GM06990 (cell line): ENCODE measurements around the gene KIF5A.
"Not testable (repeated sequence)": the region's sequence is repeated elsewhere in the genome, so short reads cannot be mapped to it uniquely, and the experiment has no call there.

Experiments used
- DNase-seq: peaks from one replicate; pipeline ENCODE4 v3.0.0-alpha.2; 2011; ENCODE audit not compliant: insufficient read length; ENCODE audit errors: extremely low read depth
- H3K27me3 ChIP-seq: replicated peaks from 2 replicates; pipeline ENCODE4 v1.6.0; 2011; ENCODE audit warnings: low read length; ENCODE audit not compliant: control insufficient read depth, insufficient read depth
- H3K36me3 ChIP-seq: 2 replicates; pipeline ENCODE4 v1.5.1; 2011; ENCODE audit warnings: low read length; ENCODE audit not compliant: control insufficient read depth, insufficient read depth
- H3K4me3 ChIP-seq: replicated peaks from 2 replicates; pipeline ENCODE4 v1.5.1; 2011; ENCODE audit warnings: low read depth, mild to moderate bottlenecking, control low read depth, low read length
- TF ChIP-seq, protein P1 (sequence below): IDR thresholded peaks from 2 replicates; pipeline ENCODE4 v1.5.1; 2011; ENCODE audit warnings: low read length, control low read depth, mild to moderate bottlenecking, inconsistent platforms; ENCODE audit not compliant: insufficient read depth, poor library complexity, severe bottlenecking

KIF5A gene

GRCh38 chr12:57614178-57614947, 64.5 kb downstream of the KIF5A start:
- peak; percentile 56 for DNase-seq
- no peaks in the 10 kb centered on the region for H3K36me3 ChIP-seq
- H3K27me3 ChIP-seq: no peaks in the 10 kb centered on the region; the same call in 1 of the 2 replicates
- no peak overlapping the region for H3K4me3 ChIP-seq
- TF ChIP-seq, protein P1, sequence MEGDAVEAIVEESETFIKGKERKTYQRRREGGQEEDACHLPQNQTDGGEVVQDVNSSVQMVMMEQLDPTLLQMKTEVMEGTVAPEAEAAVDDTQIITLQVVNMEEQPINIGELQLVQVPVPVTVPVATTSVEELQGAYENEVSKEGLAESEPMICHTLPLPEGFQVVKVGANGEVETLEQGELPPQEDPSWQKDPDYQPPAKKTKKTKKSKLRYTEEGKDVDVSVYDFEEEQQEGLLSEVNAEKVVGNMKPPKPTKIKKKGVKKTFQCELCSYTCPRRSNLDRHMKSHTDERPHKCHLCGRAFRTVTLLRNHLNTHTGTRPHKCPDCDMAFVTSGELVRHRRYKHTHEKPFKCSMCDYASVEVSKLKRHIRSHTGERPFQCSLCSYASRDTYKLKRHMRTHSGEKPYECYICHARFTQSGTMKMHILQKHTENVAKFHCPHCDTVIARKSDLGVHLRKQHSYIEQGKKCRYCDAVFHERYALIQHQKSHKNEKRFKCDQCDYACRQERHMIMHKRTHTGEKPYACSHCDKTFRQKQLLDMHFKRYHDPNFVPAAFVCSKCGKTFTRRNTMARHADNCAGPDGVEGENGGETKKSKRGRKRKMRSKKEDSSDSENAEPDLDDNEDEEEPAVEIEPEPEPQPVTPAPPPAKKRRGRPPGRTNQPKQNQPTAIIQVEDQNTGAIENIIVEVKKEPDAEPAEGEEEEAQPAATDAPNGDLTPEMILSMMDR: no peak

DNA sequence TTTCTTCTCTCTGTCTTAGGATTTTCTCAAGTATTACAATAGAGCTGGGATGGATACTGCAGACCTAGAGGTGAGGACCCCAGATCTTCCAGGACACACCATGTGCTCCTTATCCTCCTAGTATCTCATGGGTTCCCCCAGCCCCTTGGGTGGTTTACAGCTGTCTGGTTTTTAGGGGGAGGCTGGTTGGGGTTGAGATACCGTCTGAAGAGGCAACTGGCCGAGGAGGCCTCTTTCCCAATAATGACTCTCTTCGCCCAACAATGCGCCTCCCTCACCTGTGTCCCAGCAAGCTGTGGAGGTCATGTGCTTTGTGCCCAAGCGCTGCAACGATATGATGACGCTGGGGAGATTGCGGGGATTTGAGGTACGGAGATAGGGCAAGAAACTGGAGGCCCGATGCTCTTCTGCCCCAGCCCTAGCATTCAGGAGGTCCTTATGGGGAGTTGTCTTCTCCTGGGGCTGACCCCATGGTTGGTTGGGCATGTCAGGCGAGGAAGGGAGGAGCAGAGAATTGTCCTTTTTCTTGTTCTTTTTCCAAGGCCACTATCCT, 65.2 kb downstream of the KIF5A start:
- TF ChIP-seq, protein P1: no peak
- Histone ChIP-seq H3K27me3 (peaks cover 2% of the 10 kb centered on the region; the same call in 1 of the 2 replicates), H3K36me3 (no peaks in the 10 kb centered on the region), H3K4me3 (no peak overlapping the region)
- DNase-seq: no peak

GRCh38 chr12:57615637-57616036, 65.8 kb downstream of the KIF5A start:
- TF ChIP-seq, protein P1: no peak
- no peak overlapping the region for H3K4me3 ChIP-seq
- H3K27me3 ChIP-seq: peaks cover 5% of the 10 kb centered on the region
- H3K36me3 ChIP-seq: no peaks in the 10 kb centered on the region
- no peak for DNase-seq

DNA sequence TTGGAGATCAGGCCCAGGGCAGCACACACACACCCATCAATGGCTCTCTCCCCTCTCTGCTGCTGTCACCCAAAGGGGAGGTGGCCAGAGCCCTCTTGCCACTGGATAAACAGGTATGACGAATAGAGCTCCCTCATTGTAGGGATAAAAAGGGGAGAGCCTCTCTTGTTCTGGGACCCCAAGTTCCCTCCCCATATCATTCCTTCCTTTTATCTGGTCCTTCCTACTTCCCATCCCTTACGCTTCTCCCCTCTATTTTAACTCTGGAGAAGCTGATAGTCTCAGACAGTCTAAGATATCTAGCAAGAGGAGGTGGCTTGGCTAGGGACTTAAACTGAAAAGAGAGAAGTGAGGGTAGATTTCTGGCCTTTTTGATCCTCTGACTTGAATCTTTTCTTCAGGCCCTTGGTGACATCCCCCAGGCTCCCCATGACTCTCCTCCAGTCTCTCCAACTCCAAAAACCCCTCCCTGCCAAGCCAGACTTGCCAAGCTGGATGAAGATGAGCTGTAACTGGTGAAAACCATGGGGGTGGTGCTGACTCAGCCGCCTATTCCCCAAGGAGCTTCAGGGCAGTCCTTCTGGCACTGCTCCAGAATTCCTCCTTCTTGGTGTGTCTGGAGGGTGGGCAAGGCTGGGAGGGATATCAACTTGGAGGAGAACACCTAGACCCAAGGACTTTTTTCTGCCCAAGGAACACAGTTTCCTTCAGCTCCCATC, 66.7 kb downstream of the KIF5A start:
- TF ChIP-seq, protein P1: no peak
- Histone ChIP-seq H3K36me3 (no peaks in the 10 kb centered on the region), H3K4me3 (no peak overlapping the region), H3K27me3 (peaks cover 5% of the 10 kb centered on the region)
- DNase-seq: no peak

DNA sequence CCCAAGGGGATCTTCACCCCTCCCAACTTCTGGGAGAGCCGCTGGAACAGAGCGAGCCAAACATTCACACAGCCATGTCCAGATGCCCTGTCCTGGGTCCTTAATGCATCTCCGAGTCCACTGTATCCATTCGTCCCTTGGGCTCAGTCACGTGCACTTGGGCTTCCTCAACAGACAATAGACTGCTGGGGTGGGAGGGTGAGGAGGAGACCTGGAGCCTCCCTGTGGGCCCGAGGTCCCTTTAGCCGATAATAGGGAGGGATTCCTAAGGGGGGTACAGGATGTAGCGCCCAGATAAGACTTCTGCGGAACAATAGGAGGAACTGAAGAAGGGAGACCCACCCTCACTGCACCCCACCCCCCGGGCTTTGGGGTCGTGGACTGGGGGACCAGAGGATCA, 68.1 kb downstream of the KIF5A start:
- Histone ChIP-seq H3K27me3 (peaks cover 5% of the 10 kb centered on the region), H3K4me3 (no peak overlapping the region), H3K36me3 (no peaks in the 10 kb centered on the region)
- TF ChIP-seq, protein P1: no peak
- DNase-seq: no peak

DNA sequence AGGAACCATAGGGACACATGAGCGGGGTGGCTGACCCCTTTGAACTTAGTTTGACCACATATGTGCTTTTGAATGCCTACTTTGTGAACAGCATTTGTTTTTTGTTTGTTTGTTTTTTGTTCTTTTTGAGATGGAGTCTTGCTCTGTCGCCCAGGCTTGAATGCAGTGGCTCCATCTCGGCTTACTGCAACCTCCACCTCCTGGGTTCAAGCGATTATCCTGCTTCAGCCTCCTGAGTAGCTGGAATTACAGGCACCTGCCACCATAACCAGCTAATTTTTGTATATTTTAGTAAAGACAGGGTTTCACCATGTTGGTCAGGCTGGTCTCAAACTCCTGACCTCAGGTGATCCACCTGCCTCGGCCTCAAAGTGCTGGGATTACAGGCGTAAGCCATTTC, 68.6 kb downstream of the KIF5A start:
- H3K36me3 ChIP-seq, H3K27me3 ChIP-seq, DNase-seq, H3K4me3 ChIP-seq: not testable (repeated sequence)
